HS-27A (cell line): ENCODE data around the gene ACTC1.

Source experiments
- DNase-seq: peaks from one replicate; pipeline ENCODE4 v3.0.0-alpha.2; 2012; ENCODE audit warnings: low read depth, missing footprints

The ACTC1 gene

GRCh38 chr15:34799149-34800101 is 4.1 kb upstream of the ACTC1 start:
- DNase-seq: no peak

GRCh38 chr15:34796847-34797435 is 1.6 kb upstream of the ACTC1 start:
- no peak for DNase-seq

- no peak for DNase-seq
Measured at GRCh38 chr15:34794590-34795206, 651 bp downstream of the ACTC1 start.

GRCh38 chr15:34793901-34794300 is 1.4 kb downstream of the ACTC1 start:
- no peak for DNase-seq

- DNase-seq: no peak
Measured at GRCh38 chr15:34793071-34793470, 2.3 kb downstream of the ACTC1 start.

- no peak for DNase-seq
Measured at GRCh38 chr15:34791701-34792100, 3.6 kb downstream of the ACTC1 start.

- DNase-seq: no peak
Measured at GRCh38 chr15:34790121-34790520, 5.2 kb downstream of the ACTC1 start.

GRCh38 chr15:34789326-34789725 is 6.0 kb downstream of the ACTC1 start:
- no peak for DNase-seq

GRCh38 chr15:34786206-34786605 is 9.1 kb downstream of the ACTC1 start:
- DNase-seq: no peak

- DNase-seq: no peak
Measured at GRCh38 chr15:34783991-34784390, 11.4 kb downstream of the ACTC1 start.

- DNase-seq: no peak
Measured at GRCh38 chr15:34783431-34783830, 11.9 kb downstream of the ACTC1 start.

GRCh38 chr15:34782901-34783300 is 12.4 kb downstream of the ACTC1 start:
- DNase-seq: no peak

- DNase-seq: no peak
Measured at GRCh38 chr15:34780725-34781124, 14.6 kb downstream of the ACTC1 start.

- DNase-seq: no peak
Measured at GRCh38 chr15:34776606-34777105, 18.7 kb downstream of the ACTC1 start.

- DNase-seq: no peak
Measured at GRCh38 chr15:34773917-34774316, 21.4 kb downstream of the ACTC1 start.

- no peak for DNase-seq
Measured at GRCh38 chr15:34773013-34773412, 22.3 kb downstream of the ACTC1 start.

GRCh38 chr15:34772312-34772711 is 23.0 kb downstream of the ACTC1 start:
- no peak for DNase-seq

- DNase-seq: no peak
Measured at GRCh38 chr15:34769711-34770110, 25.6 kb downstream of the ACTC1 start.

- DNase-seq: no peak
Measured at GRCh38 chr15:34768530-34768929, 26.8 kb downstream of the ACTC1 start.

- DNase-seq: no peak
Measured at GRCh38 chr15:34765741-34766140, 29.6 kb downstream of the ACTC1 start.

- no peak for DNase-seq
Measured at GRCh38 chr15:34760909-34761308, 34.4 kb downstream of the ACTC1 start.

- no peak for DNase-seq
Measured at GRCh38 chr15:34759992-34760391, 35.4 kb downstream of the ACTC1 start.

- DNase-seq: no peak
Measured at GRCh38 chr15:34759347-34759746, 36.0 kb downstream of the ACTC1 start.
